AG04450 (cell line): ENCODE data around the gene MAML1. TPM values are rescaled to one million over a fixed set of nuclear protein-coding genes. Genes with fewer than 3 reads are reported as not detected.

Source experiments
- CTCF ChIA-PET: fragments of 300-600, 350-600 bp; formaldehyde crosslinking; extraction: SDS; loops from one replicate; lab custom pipeline; 2022; ENCODE audit warnings: antibody characterized with exemption, inconsistent platforms; lab: Charles Lee
- POLR2A ChIA-PET: fragments of 350-600 bp; formaldehyde crosslinking; extraction: SDS; loops from one replicate; lab custom pipeline; 2021; ENCODE audit warnings: antibody characterized with exemption, inconsistent platforms; lab: Yijun Ruan, JAX
- DNase-seq: peaks from one replicate; pipeline ENCODE4 v3.0.0-alpha.2; 2011; ENCODE audit warnings: low read depth, low spot score
- H3K27ac ChIP-seq: one replicate; pipeline ENCODE4 v1.5.1; 2012; ENCODE audit warnings: low read depth, low read length, control low read depth
- H3K27me3 ChIP-seq: one replicate; pipeline ENCODE4 v1.6.0; 2012; ENCODE audit warnings: low read length; ENCODE audit not compliant: control insufficient read depth, insufficient read depth
- H3K4me3 ChIP-seq: 2 replicates; pipeline ENCODE4 v1.5.1; 2011; ENCODE audit warnings: mild to moderate bottlenecking, low read depth, low read length, control low read depth
- H3K9me3 ChIP-seq: 2 replicates; pipeline ENCODE4 v1.5.1; 2012; ENCODE audit warnings: low read length; ENCODE audit not compliant: control insufficient read depth, insufficient read depth
- CTCF ChIP-seq: IDR thresholded peaks from 2 replicates; pipeline ENCODE4 v1.5.1; 2011; ENCODE audit warnings: low read depth, low read length, control low read depth, inconsistent platforms
- polyA plus RNA-seq: library from polyadenylated mRNA; depleted of rRNA; stranded (reverse); fragments of >200 nt; gene quantifications from 2 replicates; pipeline ENCODE4 v1.2.3, GENCODE V29; 2011

Gene MAML1
- polyA plus RNA-seq, 1 experiment, result 4.9 TPM

DNA sequence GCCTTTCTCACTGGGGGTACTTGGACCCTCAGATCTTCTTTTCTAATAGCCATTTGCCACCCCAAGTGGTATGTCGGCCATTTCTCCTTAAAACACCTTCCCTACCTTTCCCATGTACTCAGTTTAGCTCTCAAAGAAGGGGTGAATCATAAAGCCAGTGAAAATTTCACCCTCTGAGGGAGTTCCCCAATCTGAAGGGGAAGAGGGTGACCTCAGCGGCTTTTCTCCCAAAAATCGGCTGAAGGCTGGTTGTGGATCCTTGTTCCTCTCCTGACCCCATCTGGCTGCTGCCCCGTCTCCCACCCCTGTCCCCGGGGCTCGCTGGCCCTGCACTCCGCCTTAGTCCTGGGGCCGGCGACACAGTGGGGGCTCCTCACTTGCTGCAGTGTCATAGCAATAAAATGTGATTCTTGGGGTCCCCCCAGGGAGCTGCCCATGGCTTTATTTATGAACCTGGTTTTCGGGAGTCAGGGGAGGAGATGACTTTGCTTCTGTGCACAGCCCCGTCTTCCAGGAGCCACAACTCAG is 43.9 kb downstream of the MAML1 start:
- POLR2A ChIA-PET, result interaction anchor here (0.5 kb wide), 1 partner anchor 8 kb away, joined by 3 read pairs; no protein-coding TSS in a partner anchor

GRCh38 chr5:179777456-179777855 is 44.8 kb downstream of the MAML1 start:
- DNase-seq, result no peak
- ChIA-PET CTCF (interaction anchor here (2.5 kb wide), 1 partner anchor 14 kb away, joined by 15 read pairs; no protein-coding TSS in a partner anchor), POLR2A (interaction anchor here (0.9 kb wide), 1 partner anchor 17 kb away, joined by 3 read pairs; the partner anchor contains the start of gene LTC4S)
- Histone ChIP-seq H3K27me3 (no peaks in the 10 kb centered on the region), H3K9me3 (no peaks in the 10 kb centered on the region), H3K4me3 (no peak overlapping the region), H3K27ac (no peak overlapping the region)
- TF ChIP-seq CTCF, result no peak

More for the DNA sequence above, 43.9 kb downstream of the MAML1 start:
- no peaks in the 10 kb centered on the region for H3K9me3 ChIP-seq
- no peak overlapping the region for H3K4me3 ChIP-seq
- H3K27me3 ChIP-seq, result no peaks in the 10 kb centered on the region
- no peak for TF ChIP-seq CTCF
- CTCF ChIA-PET, result interaction anchor here (2.5 kb wide), 1 partner anchor 13 kb away, joined by 15 read pairs; no protein-coding TSS in a partner anchor
- DNase-seq, result no peak
- H3K27ac ChIP-seq, result no peak overlapping the region

- Histone ChIP-seq H3K9me3 (no peaks in the 10 kb centered on the region), H3K27me3 (no peaks in the 10 kb centered on the region), H3K4me3 (no peak overlapping the region), H3K27ac (no peak overlapping the region)
- ChIA-PET POLR2A (interaction anchor here (0.9 kb wide), 1 partner anchor 16 kb away, joined by 3 read pairs; the partner anchor contains the start of gene LTC4S), CTCF (interaction anchor here (2.5 kb wide), 1 partner anchor 14 kb away, joined by 15 read pairs; no protein-coding TSS in a partner anchor)
- no peak for DNase-seq
- TF ChIP-seq CTCF, result no peak
These were observed 45.3 kb downstream of the MAML1 start for GRCh38 chr5:179777909-179778308.

GRCh38 chr5:179778591-179778990 is 46.0 kb downstream of the MAML1 start:
- POLR2A ChIA-PET, result no interaction called here
- CTCF ChIA-PET, result no interaction called here
- H3K27ac ChIP-seq, result no peak overlapping the region
- H3K27me3 ChIP-seq, result no peaks in the 10 kb centered on the region
- no peak overlapping the region for H3K4me3 ChIP-seq
- H3K9me3 ChIP-seq, result no peaks in the 10 kb centered on the region
- no peak for TF ChIP-seq CTCF
- DNase-seq, result no peak

DNA sequence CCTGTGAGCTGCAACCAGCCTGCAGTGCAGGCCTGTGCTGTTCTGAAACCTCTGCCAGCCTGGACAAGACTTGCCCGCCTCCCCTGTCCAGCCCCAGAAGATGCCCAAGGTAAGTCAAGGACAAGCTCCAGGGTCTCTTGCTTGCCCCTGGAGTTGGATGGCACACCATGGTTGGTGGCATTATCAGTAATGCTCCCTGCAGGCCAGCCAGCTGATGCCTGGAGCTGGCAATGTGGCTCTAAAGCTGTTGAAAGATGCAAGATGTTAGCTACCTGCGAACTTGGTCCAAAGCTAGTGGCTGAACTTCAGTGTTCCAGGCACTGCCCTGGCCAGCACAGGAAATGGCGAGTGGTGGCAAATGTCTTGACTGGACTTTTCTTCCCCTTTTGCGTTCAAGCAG is 47.2 kb downstream of the MAML1 start:
- POLR2A ChIA-PET, result interaction anchor here (1.5 kb wide), 1 partner anchor 48 kb away, joined by 5 read pairs; no protein-coding TSS in a partner anchor
- TF ChIP-seq CTCF, result no peak
- no peaks in the 10 kb centered on the region for H3K27me3 ChIP-seq
- no peak overlapping the region for H3K4me3 ChIP-seq
- CTCF ChIA-PET, result interaction anchor here (1.1 to 1.2 kb wide), 2 partner anchors 16 to 17 kb away, joined by 3 to 4 read pairs; no protein-coding TSS in a partner anchor
- no peak overlapping the region for H3K27ac ChIP-seq
- no peak for DNase-seq
- no peaks in the 10 kb centered on the region for H3K9me3 ChIP-seq
